Fibroblast of lung (primary cell): Measurements from ENCODE around the gene MS4A13. TPM values are rescaled to one million over a fixed set of nuclear protein-coding genes. Genes with fewer than 3 reads are reported as not detected.

ENCODE experiments used
- DNase-seq, 2 donors: peaks; one replicate each; pipeline versions ENCODE4 v3.0.0 to v3.0.0-alpha.2; 2010; ENCODE audit warnings: low read depth in 2 of 2
- H2AFZ ChIP-seq: 2 replicates; pipeline ENCODE4 v1.5.1; 2012; ENCODE audit warnings: low read length, control low read depth, inconsistent platforms
- H3K27ac ChIP-seq: 2 replicates; pipeline ENCODE4 v1.5.1; 2011; ENCODE audit warnings: low read length, control low read depth; ENCODE audit not compliant: insufficient read depth
- H3K27me3 ChIP-seq: 2 replicates; pipeline ENCODE4 v1.5.1; 2011; ENCODE audit warnings: mild to moderate bottlenecking, low read length; ENCODE audit not compliant: control insufficient read depth, insufficient read depth
- H3K36me3 ChIP-seq: 2 replicates; pipeline ENCODE4 v1.5.1; 2011; ENCODE audit warnings: low read length; ENCODE audit not compliant: control insufficient read depth, insufficient read depth
- H3K4me1 ChIP-seq: 2 replicates; pipeline ENCODE4 v1.5.1; 2011; ENCODE audit warnings: low read length; ENCODE audit not compliant: control insufficient read depth, insufficient read depth; ENCODE audit errors: extremely low read depth
- H3K4me2 ChIP-seq: 2 replicates; pipeline ENCODE4 v1.5.1; 2011; ENCODE audit warnings: low read length, control low read depth; ENCODE audit not compliant: insufficient read depth; ENCODE audit errors: extremely low read depth
- H3K4me3 ChIP-seq, 4 experiments: fragments of 200-600 bp in 1 of 4; sonication (generic) in 1 of 4; replicated peaks in 1 of 4; 2 replicates each; pipeline ENCODE4 v1.5.1; 2011 to 2016; ENCODE audit warnings: low read length in 4 of 4, low read depth in 3 of 4, mild to moderate bottlenecking in 3 of 4, control low read depth in 2 of 4, inconsistent platforms in 1 of 4, mixed read lengths in 1 of 4; ENCODE audit not compliant: insufficient read depth in 1 of 4; ENCODE audit errors: control extremely low read depth in 1 of 4
- H3K79me2 ChIP-seq: 2 replicates; pipeline ENCODE4 v1.5.1; 2012; ENCODE audit warnings: mild to moderate bottlenecking, low read length, inconsistent platforms; ENCODE audit not compliant: control insufficient read depth, insufficient read depth
- H3K9ac ChIP-seq: 2 replicates; pipeline ENCODE4 v1.5.1; 2011; ENCODE audit warnings: mild to moderate bottlenecking, low read length, control low read depth; ENCODE audit not compliant: insufficient read depth
- H3K9me3 ChIP-seq: 2 replicates; pipeline ENCODE4 v1.5.1; 2012; ENCODE audit warnings: low read depth, low read length; ENCODE audit not compliant: control insufficient read depth, insufficient read depth
- H4K20me1 ChIP-seq: 2 replicates; pipeline ENCODE4 v1.5.1; 2011; ENCODE audit warnings: low read length; ENCODE audit not compliant: control insufficient read depth, insufficient read depth; ENCODE audit errors: extremely low read depth
- EZH2 ChIP-seq: IDR thresholded peaks from 2 replicates; pipeline ENCODE4 v1.5.1; 2012; ENCODE audit warnings: low read length, control low read depth, mild to moderate bottlenecking; ENCODE audit errors: missing control alignments
- polyA plus RNA-seq, 2 donors: library from polyadenylated mRNA; depleted of rRNA in 1 of 2; stranded (reverse) in 1 of 2; unstranded in 1 of 2; fragments of >200 nt; gene quantifications; 2 replicates each; pipeline ENCODE4 v1.2.1, GENCODE V29; 2011 to 2012; ENCODE audit warnings: missing spikeins in 1 of 2
- total RNA-seq: library from RNA; depleted of rRNA; stranded (reverse); fragments of >200 nt; gene quantifications from 2 replicates; pipeline ENCODE4 v1.2.1, GENCODE V29; 2014
- TF ChIP-seq, protein P1 (sequence below), 2 donors: IDR thresholded peaks in 1 of 2; conservative IDR thresholded peaks in 1 of 2; 1 replicate in 1 of 2; 2 replicates in 1 of 2; pipeline ENCODE4 v1.5.1; 2011 to 2012; ENCODE audit warnings: low read length in 2 of 2, control low read depth in 1 of 2, inconsistent platforms in 1 of 2, low read depth in 1 of 2, mild to moderate bottlenecking in 1 of 2

The MS4A13 gene
- total and polyA plus RNA-seq, 2 donors (not counting 1 experiment from before 2014, with no cell fraction given), result not detected

DNA sequence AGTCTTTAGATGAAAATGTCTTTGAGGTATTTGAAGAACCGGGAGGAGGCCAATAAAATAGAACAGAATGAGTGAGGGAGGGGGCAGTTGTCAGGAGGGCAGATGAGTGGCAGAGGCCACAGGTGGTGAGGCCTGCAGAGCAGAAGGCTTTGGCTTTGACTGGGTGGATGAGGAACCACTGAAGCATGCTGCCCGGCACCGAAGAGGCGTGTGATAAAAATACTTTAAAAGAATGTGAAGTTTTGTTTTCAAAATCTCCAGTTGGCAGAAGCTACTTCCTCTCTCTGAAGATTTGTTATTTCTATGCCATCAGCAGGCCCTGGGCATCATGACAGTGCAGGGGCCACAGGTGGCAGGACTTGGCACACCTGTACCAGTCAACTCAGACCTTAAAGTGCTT, 16.3 kb upstream of the MS4A13 start:
- no peak for DNase-seq
- no peak overlapping the region for H3K9ac ChIP-seq

DNA sequence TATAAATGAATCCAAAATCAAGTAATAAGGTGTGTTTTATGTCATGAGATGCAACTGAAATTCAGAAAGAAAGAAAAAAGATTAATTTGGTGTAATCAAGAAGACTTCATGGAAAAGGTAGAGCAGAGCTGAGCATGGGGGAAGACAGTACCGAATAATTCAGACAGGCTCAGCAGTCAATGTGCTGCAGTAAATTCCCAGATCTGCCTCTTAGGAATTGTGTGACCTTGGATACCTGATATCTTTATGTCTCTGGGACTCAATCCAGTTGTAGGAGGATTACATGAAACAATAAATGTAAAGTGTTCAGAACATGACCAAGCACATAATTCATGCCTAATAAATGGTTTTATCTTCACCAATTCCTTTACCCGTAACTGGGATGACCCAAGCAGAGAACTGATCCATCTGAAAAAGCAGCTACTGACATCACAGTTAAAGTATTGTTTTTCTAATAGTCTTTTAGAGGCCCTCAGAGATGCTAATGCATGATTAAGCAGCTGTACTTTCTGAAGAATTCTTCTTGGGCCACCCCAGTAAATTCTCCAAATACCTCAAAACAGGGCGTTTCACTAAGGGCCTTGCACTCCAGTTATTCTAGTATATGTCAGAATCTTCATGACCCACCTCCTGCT, 14.8 kb upstream of the MS4A13 start:
- Histone ChIP-seq H3K9me3 (no peaks in the 10 kb centered on the region), H4K20me1 (no peaks in the 10 kb centered on the region), H3K27ac (no peak overlapping the region), H3K4me1 (no peaks in the 10 kb centered on the region), H3K9ac (no peak overlapping the region), H2AFZ (no peak overlapping the region), H3K79me2 (no peaks in the 10 kb centered on the region), H3K36me3 (no peaks in the 10 kb centered on the region), H3K4me2 (no peak overlapping the region), H3K27me3 (no peaks in the 10 kb centered on the region), H3K4me3 (no peak overlapping the region)
- DNase-seq, result peak in 1 of 2 donors; percentile 0
- TF ChIP-seq, protein P1, sequence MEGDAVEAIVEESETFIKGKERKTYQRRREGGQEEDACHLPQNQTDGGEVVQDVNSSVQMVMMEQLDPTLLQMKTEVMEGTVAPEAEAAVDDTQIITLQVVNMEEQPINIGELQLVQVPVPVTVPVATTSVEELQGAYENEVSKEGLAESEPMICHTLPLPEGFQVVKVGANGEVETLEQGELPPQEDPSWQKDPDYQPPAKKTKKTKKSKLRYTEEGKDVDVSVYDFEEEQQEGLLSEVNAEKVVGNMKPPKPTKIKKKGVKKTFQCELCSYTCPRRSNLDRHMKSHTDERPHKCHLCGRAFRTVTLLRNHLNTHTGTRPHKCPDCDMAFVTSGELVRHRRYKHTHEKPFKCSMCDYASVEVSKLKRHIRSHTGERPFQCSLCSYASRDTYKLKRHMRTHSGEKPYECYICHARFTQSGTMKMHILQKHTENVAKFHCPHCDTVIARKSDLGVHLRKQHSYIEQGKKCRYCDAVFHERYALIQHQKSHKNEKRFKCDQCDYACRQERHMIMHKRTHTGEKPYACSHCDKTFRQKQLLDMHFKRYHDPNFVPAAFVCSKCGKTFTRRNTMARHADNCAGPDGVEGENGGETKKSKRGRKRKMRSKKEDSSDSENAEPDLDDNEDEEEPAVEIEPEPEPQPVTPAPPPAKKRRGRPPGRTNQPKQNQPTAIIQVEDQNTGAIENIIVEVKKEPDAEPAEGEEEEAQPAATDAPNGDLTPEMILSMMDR (conservative IDR thresholded peaks at IDR 0.05 in 1 of 2, IDR thresholded peaks at IDR 0.05 in 1 of 2; ENCODE audit: low read depth in 1 of 2, low read length in 2 of 2), result no peak
- TF ChIP-seq EZH2, result no peak

More for the DNA sequence above, 16.3 kb upstream of the MS4A13 start:
- Histone ChIP-seq H3K4me2 (no peak overlapping the region), H3K79me2 (no peaks in the 10 kb centered on the region), H3K4me3 (no peak overlapping the region), H3K4me1 (no peaks in the 10 kb centered on the region), H3K27ac (no peak overlapping the region), H3K36me3 (no peaks in the 10 kb centered on the region), H4K20me1 (no peaks in the 10 kb centered on the region), H3K27me3 (no peaks in the 10 kb centered on the region), H2AFZ (no peak overlapping the region), H3K9me3 (no peaks in the 10 kb centered on the region)
- no peak for TF ChIP-seq EZH2
- TF ChIP-seq, protein P1 (conservative IDR thresholded peaks at IDR 0.05 in 1 of 2, IDR thresholded peaks at IDR 0.05 in 1 of 2; ENCODE audit: low read depth in 1 of 2, low read length in 2 of 2), result no peak

DNA sequence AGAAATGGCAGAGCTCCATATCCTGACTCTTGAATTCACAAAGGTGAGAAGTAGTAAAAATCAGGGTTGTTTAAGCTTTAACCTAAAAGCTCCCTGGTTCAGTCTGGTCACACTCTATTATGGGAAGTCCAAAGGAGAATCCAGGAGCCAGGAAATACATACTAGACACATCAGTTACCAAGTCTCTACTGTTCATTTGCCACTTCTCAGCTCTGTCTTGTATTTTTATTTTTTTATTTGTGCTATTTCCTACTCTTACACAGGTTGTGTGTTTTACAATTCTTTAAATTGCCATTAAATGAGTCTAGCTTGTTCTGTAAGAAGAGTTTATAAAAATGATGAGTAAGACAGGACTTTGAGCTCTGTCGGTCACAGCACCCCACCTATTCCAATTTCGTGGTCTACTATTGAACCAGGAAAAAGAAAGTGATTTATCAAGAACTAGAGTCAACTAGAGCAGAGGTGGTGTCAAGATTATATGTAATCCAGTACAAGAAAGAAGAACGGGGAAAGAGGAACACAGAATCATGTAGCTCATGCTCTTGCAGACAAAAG, 12.9 kb upstream of the MS4A13 start:
- no peak overlapping the region for H3K9ac ChIP-seq
- no peaks in the 10 kb centered on the region for H4K20me1 ChIP-seq
- no peak overlapping the region for H3K4me2 ChIP-seq
- no peak for TF ChIP-seq EZH2
- TF ChIP-seq, protein P1 (conservative IDR thresholded peaks at IDR 0.05 in 1 of 2, IDR thresholded peaks at IDR 0.05 in 1 of 2; ENCODE audit: low read depth in 1 of 2, low read length in 2 of 2), result no peak
- no peaks in the 10 kb centered on the region for H3K9me3 ChIP-seq
- H3K36me3 ChIP-seq, result no peaks in the 10 kb centered on the region
- H3K27ac ChIP-seq, result no peak overlapping the region
- H3K79me2 ChIP-seq, result no peaks in the 10 kb centered on the region
- DNase-seq, result no peak
- no peak overlapping the region for H2AFZ ChIP-seq
- no peaks in the 10 kb centered on the region for H3K4me1 ChIP-seq
- no peaks in the 10 kb centered on the region for H3K27me3 ChIP-seq
- H3K4me3 ChIP-seq, result no peak overlapping the region
